ENCODE data around the gene VNN1. TPM values are rescaled to one million over a fixed set of nuclear protein-coding genes. Genes with fewer than 3 reads are reported as not detected.

Gene VNN1
- total RNA-seq, 1 experiment from 2014 or later: not detected

DNA sequence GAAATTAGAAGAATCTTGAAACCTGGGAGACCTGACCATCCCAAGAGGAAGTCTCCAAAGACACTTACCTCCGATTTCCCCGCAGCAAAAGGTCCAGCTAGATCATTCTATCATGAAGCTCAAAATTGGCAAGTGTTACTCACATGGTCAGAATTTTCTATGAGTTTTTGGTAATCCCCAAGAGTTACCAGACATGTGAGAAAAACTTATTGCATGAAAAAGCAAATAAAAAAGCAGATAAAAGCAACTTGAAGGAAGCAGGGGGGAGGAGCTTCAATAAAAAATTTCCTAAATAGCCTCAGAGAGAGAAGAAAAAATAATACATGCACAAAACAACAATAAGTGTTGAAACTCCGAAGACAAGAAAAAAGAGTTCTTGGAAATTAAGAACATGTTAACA is 27.3 kb downstream of the VNN1 start:
- Histone ChIP-seq H3K9me3 (ENCODE audit: low read depth, low read length, poor library complexity, severe bottlenecking) (no peaks in the 10 kb centered on the region), H3K27me3 (replicated peaks; ENCODE audit: insufficient read depth, low read depth, low read length, poor library complexity) (peaks cover 40% of the 10 kb centered on the region), H3K4me3 (ENCODE audit: low read depth, low read length, poor library complexity, severe bottlenecking) (no peak overlapping the region), H3K27ac (ENCODE audit: low read depth, low read length, poor library complexity, severe bottlenecking) (no peak overlapping the region), H3K4me1 (ENCODE audit: insufficient read depth, low read length, poor library complexity, severe bottlenecking) (no peaks in the 10 kb centered on the region), H3K36me3 (ENCODE audit: insufficient read depth, low read length, poor library complexity, severe bottlenecking) (no peaks in the 10 kb centered on the region)
- TF ChIP-seq EZH2 (IDR thresholded peaks at IDR 0.05; ENCODE audit: borderline replicate concordance, low read depth, low read length, poor library complexity, severe bottlenecking): no peak
- TF ChIP-seq, protein P1, sequence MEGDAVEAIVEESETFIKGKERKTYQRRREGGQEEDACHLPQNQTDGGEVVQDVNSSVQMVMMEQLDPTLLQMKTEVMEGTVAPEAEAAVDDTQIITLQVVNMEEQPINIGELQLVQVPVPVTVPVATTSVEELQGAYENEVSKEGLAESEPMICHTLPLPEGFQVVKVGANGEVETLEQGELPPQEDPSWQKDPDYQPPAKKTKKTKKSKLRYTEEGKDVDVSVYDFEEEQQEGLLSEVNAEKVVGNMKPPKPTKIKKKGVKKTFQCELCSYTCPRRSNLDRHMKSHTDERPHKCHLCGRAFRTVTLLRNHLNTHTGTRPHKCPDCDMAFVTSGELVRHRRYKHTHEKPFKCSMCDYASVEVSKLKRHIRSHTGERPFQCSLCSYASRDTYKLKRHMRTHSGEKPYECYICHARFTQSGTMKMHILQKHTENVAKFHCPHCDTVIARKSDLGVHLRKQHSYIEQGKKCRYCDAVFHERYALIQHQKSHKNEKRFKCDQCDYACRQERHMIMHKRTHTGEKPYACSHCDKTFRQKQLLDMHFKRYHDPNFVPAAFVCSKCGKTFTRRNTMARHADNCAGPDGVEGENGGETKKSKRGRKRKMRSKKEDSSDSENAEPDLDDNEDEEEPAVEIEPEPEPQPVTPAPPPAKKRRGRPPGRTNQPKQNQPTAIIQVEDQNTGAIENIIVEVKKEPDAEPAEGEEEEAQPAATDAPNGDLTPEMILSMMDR (conservative IDR thresholded peaks at IDR 0.05; ENCODE audit: low read depth, low read length): no peak
- no peak for DNase-seq (ENCODE audit: low spot score)
- no TSS peak for BruUV-seq (replicated peaks)
- POLR2A ChIA-PET (ENCODE audit: low non-redundant PET): no interaction called here
- CTCF ChIA-PET: no interaction called here
- intact Hi-C loops (cut with micrococcal nuclease; ENCODE audit: unreplicated experiment): no loop called here

DNA sequence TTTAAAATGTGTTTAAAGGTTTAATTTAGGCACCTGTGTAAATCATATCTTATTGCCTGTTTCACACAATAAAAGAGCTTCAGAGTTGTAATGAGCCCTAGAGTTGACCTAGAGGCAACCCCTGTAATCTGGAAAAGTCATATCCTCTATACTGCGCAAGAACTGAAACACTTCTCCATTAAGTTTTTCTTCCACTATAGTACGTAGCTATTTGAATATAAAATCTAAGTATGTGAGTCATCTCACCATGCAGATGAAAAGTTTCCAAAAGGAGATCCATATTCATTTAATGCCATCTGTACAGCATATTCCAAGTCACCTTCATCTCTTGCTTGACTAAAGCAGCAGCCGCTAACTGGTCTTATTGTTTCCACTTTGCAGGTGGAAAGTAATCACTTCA is 28.8 kb downstream of the VNN1 start:
- no peak for TF ChIP-seq EZH2 (IDR thresholded peaks at IDR 0.05; ENCODE audit: borderline replicate concordance, low read depth, low read length, poor library complexity, severe bottlenecking)
- TF ChIP-seq, protein P1 (conservative IDR thresholded peaks at IDR 0.05; ENCODE audit: low read depth, low read length): no peak
- ChIA-PET POLR2A (ENCODE audit: low non-redundant PET) (no interaction called here), CTCF (no interaction called here)
- H3K27ac ChIP-seq (ENCODE audit: low read depth, low read length, poor library complexity, severe bottlenecking): no peak overlapping the region
- DNase-seq (ENCODE audit: low spot score): no peak
- H3K4me1 ChIP-seq (ENCODE audit: insufficient read depth, low read length, poor library complexity, severe bottlenecking): no peaks in the 10 kb centered on the region
- peaks cover 39% of the 10 kb centered on the region for H3K27me3 ChIP-seq (replicated peaks; ENCODE audit: insufficient read depth, low read depth, low read length, poor library complexity)
- BruUV-seq (replicated peaks): no TSS peak
- no peaks in the 10 kb centered on the region for H3K36me3 ChIP-seq (ENCODE audit: insufficient read depth, low read length, poor library complexity, severe bottlenecking)
- intact Hi-C loops (cut with micrococcal nuclease; ENCODE audit: unreplicated experiment): no loop called here
- H3K9me3 ChIP-seq (ENCODE audit: low read depth, low read length, poor library complexity, severe bottlenecking): no peaks in the 10 kb centered on the region
- H3K4me3 ChIP-seq (ENCODE audit: low read depth, low read length, poor library complexity, severe bottlenecking): no peak overlapping the region

DNA sequence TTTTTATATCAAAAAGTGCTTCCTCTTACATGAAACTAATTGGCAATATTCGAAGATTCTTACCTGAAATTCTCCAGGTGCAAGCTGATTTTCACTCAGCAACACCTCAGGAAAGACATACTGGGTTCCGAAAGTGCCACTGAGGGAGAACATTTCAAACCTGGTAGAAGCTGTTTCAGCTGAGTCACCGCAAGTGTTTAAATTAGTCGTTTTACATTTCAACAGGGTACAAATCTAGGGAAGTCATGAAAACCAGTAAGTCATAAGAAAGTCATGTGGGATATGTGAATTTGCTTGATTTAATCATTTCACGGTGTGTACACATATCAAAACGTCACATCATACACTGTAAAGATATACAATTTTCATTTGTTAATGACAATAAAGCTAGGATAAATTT is 29.6 kb downstream of the VNN1 start:
- H3K9me3 ChIP-seq (ENCODE audit: low read depth, low read length, poor library complexity, severe bottlenecking): no peaks in the 10 kb centered on the region
- intact Hi-C loops (cut with micrococcal nuclease; ENCODE audit: unreplicated experiment): no loop called here
- ChIA-PET POLR2A (ENCODE audit: low non-redundant PET) (no interaction called here), CTCF (no interaction called here)
- BruUV-seq (replicated peaks): no TSS peak
- no peak for TF ChIP-seq EZH2 (IDR thresholded peaks at IDR 0.05; ENCODE audit: borderline replicate concordance, low read depth, low read length, poor library complexity, severe bottlenecking)
- TF ChIP-seq, protein P1 (conservative IDR thresholded peaks at IDR 0.05; ENCODE audit: low read depth, low read length): no peak
- DNase-seq (ENCODE audit: low spot score): no peak
- H3K27me3 ChIP-seq (replicated peaks; ENCODE audit: insufficient read depth, low read depth, low read length, poor library complexity): peaks cover 32% of the 10 kb centered on the region
- no peaks in the 10 kb centered on the region for H3K4me1 ChIP-seq (ENCODE audit: insufficient read depth, low read length, poor library complexity, severe bottlenecking)
- H3K4me3 ChIP-seq (ENCODE audit: low read depth, low read length, poor library complexity, severe bottlenecking): no peak overlapping the region
- no peaks in the 10 kb centered on the region for H3K36me3 ChIP-seq (ENCODE audit: insufficient read depth, low read length, poor library complexity, severe bottlenecking)
- no peak overlapping the region for H3K27ac ChIP-seq (ENCODE audit: low read depth, low read length, poor library complexity, severe bottlenecking)

Data from A673 (cell line).